ENCODE measurements around the gene SPAG9. TPM values are rescaled to one million over a fixed set of nuclear protein-coding genes. Genes with fewer than 3 reads are reported as not detected.

SPAG9 gene
- total RNA-seq: 244 and 255 TPM in 2 replicates

GRCh38 chr17:51120739-51121619, at the start of gene SPAG9:
Gene SPAG9 (minus strand): TSS chr17:51120868. CDS start chr17:51120656, 212 bp downstream.

GRCh38 chr17:51166198-51166986, 45.7 kb upstream of the SPAG9 start, which contains the start of gene NME2:
Gene NME2 (plus strand): TSS chr17:51166411. CDS start chr17:51166831, 420 bp downstream.

GRCh38 chr17:51153210-51154072, 32.8 kb upstream of the SPAG9 start, which contains the start of gene NME1:
Gene NME1 (plus strand): TSS chr17:51153559. CDS start chr17:51155655, 2,096 bp downstream.

Other genes starting within 250 kb of the SPAG9 start
- 121 and 153 TPM in 2 replicates for gene NME1, start 32.7 kb upstream of the SPAG9 start, total RNA-seq
- gene NME2, start 45.5 kb upstream of the SPAG9 start, total RNA-seq: 710 and 713 TPM in 2 replicates
- 8.5 and 10.4 TPM in 2 replicates for gene MBTD1, start 139.2 kb upstream of the SPAG9 start, total RNA-seq
- gene UTP18, start 139.7 kb upstream of the SPAG9 start, total RNA-seq: 35.8 and 42.3 TPM in 2 replicates

All from aortic smooth muscle cell (primary cell).